CD4-positive, alpha-beta T cell treated with Interleukin-2 at 100 ng/mL for 4 hours (primary cell): ENCODE results near the gene ADSL.
A peak's percentile ranks its signal among the peaks of the same experiment; 100 is the strongest.

Source experiments
- DNase-seq: peaks from one replicate; pipeline ENCODE4 v3.0.0-alpha.2; 2020; ENCODE audit warnings: low spot score

ADSL gene

GRCh38 chr22:40418366-40419201, 72.3 kb downstream of the ADSL start:
- DNase-seq: no peak

DNA sequence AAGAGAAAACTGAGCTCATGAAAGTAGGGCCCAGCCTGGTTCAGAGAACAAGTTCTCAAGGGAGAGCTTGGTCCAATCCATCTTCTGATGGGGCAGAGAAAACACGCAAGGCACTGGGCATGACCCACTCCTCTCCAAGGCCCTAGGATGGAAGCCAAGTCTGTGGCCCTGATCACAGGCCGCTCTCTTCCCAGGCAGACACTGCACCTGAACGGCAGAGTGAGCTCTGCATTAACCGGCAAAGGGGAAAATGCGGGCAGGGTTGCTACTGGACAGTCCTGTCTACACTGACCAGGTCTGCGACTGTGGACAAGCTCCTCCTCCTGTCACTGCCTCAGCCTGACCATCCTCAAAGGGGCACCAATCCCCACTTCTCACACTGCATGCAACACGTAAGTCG, 73.4 kb downstream of the ADSL start:
- DNase-seq: no peak

- DNase-seq: no peak
These were observed 74.2 kb downstream of the ADSL start for GRCh38 chr22:40420341-40421081.

- DNase-seq: no peak
These were observed 74.7 kb downstream of the ADSL start for GRCh38 chr22:40421082-40421350.

DNA sequence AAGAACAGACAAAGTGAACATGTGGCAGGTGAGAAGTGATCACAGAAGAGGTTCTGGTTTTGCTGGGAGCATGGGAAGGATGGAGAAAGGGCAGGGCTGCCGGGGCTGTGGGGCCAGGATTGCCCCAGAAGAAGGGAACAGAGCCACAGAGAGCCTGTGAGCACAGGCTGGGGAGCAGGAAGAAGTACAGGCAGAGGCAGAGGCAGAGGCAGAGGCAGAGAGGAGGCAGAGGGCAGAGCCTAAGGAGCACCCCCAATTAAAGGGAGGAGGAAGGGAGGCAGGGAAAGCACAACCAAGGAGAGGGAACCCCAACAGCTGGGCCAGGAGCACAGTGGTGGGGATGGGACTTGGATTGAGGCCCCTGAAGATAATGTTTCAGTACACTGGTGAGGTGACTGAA, 75.6 kb downstream of the ADSL start:
- no peak for DNase-seq

DNA sequence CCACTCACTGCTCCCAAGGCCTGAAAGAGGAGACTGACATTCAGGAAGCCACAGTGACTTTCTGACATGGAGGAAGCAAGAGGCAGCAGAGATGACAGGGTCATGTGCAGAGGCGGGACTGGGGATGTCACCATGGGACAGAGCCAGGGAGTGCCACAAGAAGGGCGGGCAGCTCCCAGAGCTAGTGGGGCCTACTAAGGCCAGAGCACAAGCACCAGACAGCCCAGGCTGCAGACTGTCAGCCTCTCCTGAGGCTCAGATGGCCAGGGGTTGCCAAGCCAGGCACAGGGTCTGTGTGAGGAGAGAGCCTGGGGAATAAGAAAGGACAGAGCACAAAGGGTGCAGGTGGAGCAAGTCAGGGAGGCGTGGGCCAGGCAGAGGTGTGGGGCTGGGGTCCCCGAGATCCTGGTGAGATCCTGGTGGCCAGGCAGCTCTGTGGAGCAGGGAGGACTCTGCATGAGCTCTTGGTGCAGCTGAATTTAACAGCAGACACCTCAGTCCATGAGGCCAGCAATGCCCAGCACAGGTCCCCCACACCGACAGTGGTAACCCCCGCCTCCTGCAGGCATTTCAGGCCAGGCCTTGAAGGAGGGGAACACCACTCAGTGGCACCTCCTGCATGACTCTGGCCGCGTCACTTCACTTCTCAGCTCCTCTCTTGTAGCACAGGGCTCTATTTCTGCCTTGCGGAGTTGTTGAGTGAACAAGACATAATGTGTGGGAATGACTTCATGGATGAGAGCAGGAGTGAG, 76.4 kb downstream of the ADSL start:
- no peak for DNase-seq

DNA sequence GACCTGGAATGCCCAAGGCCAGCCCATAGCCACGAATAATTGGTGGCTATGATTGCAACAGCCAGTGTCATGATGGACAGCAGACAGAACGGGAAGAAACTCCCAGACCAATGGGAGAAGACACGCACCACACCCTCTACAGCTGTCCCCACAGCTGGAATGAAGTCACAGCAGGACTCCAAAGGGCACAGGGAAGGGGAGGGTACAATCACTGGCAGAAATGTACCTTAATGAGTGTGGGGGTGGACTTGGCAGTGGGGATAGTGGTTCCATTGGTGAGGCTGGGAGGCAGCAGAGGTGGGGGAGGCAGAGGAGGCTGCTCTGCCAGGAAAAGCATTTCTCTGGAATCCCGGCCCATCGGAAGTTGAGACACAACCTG, 77.0 kb downstream of the ADSL start:
- no peak for DNase-seq

- DNase-seq: no peak
These were observed 77.8 kb downstream of the ADSL start for GRCh38 chr22:40423882-40424640.

GRCh38 chr22:40425082-40425481, 78.8 kb downstream of the ADSL start:
- DNase-seq: no peak

- no peak for DNase-seq
These were observed 80.5 kb downstream of the ADSL start for GRCh38 chr22:40426594-40427333.

GRCh38 chr22:40428796-40429195, 82.5 kb downstream of the ADSL start:
- no peak for DNase-seq

DNA sequence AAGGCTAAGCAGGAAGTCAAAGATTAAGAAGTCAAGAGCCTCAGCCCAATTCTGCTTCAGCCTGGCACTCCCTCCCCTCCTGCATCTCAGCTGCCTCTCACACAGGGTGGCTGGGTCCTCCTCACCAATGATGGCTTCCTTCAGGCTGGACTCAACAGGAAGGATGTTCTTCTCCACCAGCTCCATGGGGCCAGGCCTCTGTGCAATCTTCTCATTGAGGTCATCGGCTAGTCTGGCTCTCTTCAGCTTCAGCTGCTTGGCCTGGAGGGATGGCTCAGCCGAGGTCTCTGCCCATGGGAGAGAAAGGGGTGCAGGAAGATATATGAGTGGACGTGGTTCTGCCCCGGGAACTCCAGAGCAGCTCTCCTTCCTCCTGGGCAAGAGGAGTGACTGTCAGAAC, 83.2 kb downstream of the ADSL start:
- no peak for DNase-seq

DNA sequence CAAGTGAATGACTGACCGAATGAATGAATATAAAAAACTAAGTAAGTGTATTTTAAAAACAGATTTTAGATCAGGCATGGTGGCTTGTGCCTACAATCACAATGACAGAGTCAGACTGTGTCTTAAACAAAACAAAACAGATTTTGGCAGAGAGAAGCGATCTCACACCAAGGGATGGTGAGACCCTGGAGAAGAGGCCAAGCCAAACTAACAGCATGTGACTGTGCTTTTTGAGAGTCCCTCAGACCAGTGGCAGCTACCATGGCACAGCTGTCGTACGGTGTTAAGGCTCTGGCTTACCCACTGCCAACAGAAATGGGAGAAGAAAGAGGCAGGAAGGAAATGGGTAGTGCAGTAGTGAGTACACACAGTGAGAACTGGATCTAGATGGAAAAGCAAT, 84.7 kb downstream of the ADSL start:
- DNase-seq: no peak

DNA sequence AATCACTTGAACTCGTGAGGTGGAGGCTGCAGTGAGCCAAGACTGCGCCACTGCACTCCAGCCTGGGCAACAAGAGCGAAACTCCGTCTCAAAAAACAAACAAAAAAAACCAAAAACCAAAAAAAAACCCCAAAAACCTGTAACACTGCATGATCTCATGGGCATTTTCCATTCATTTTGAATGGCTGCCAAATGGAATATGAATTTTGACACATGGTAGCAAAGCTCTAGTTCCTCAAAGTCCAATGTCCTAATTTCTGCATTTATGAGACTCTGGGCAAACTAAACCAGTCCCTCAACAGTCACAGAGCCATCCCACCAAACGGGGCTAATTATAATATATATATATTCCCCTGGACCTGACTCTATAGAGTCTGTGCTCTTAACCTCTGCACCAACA, 85.9 kb downstream of the ADSL start:
- no peak for DNase-seq

DNA sequence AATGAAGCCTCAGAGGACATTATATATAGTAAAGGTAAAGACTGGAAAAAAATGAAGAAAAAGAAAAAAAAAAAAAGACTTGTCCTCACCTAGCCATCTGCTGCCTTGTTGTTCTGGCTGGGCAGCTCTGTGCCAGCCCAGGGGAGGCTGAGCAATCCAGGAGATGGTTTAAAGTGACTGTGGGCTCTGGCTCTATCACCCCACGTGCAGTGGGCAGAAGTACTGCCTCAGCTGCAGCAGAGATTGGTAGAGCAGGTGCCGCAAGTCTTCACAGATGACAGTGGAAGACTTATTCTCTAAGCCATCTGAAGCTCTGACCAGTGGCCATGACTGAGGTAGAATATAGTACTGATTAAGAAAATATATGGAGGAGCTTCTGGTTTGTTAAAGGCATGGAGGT, 86.3 kb downstream of the ADSL start:
- no peak for DNase-seq

- no peak for DNase-seq
These were observed 87.3 kb downstream of the ADSL start for GRCh38 chr22:40433416-40434090.

DNA sequence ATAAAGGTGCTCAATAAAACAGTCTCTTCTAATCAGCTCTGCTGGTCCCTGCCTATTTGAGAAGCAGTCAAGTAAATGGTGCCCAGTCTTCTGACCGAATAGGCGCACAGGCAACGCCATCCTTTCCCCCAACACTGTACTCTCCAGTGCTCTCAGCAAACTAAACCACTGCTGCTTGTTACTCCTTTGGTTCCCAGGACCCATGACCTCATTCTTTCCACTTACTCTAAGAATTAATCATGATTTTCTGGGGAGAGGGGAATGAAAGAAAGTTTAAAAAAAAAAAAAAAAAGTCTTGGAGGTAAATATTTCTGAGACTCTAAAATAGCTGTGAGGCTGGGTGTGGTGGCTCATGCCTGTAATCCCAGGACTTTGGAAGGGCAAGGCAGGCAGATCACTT, 87.8 kb downstream of the ADSL start:
- DNase-seq: no peak

DNA sequence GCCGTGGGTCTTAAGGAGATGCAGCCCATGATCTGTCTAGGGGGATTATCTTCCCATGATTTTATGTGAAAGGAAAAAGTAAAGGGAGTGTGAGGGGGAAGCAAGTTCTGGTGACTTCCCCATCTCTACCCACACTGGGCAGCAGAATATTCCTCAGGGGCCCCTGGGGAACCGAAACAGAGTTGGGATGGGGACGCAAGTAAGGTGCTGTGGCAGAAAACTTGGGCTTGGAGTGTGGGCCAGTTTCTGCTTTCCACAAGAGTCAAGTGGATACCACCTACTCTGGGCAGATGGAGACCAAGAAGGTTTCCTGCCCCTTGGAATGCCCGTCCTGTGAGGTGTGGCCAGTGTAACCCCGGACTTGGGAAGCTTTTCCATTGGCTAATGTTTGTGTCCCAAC, 88.4 kb downstream of the ADSL start:
- no peak for DNase-seq

GRCh38 chr22:40436505-40437431, 90.5 kb downstream of the ADSL start:
- peak; percentile 68 for DNase-seq
